Omental fat pad (tissue), 4 donors: ENCODE measurements around the gene IGFBP1. TPM values are rescaled to one million over a fixed set of nuclear protein-coding genes. Genes with fewer than 3 reads are reported as not detected.
"Not testable (repeated sequence)": the region's sequence is repeated elsewhere in the genome, so short reads cannot be mapped to it uniquely, and the experiment has no call there.

Experiments
- ATAC-seq: fragments of 150-250 bp; one replicate; pipeline ENCODE4 v1.9.1; 2016; ENCODE audit warnings: mild to moderate bottlenecking, moderate library complexity; ENCODE audit not compliant: low FRiP score
- DNase-seq: peaks from one replicate; pipeline ENCODE4 v3.0.0-alpha.2; 2019; ENCODE audit warnings: low spot score
- total RNA-seq, 4 donors: library from RNA; depleted of rRNA; stranded (reverse); fragments of >200 nt; gene quantifications; one replicate each; pipeline ENCODE4 v1.1.0, GENCODE V29; 2016
- TF ChIP-seq, protein P1 (sequence below), 3 donors: fragments of 450-650 bp; IDR thresholded peaks; one replicate each; pipeline ENCODE4 v1.5.1; 2016 to 2017; ENCODE audit warnings: antibody characterized with exemption in 3 of 3, mild to moderate bottlenecking in 3 of 3, moderate library complexity in 2 of 3

IGFBP1 gene
- total RNA-seq, 4 donors from 2014 or later = 3.0 to 15.6 (median 3.1) TPM; not detected in 1

- ATAC-seq (peak; percentile 45), DNase-seq (no peak)
- TF ChIP-seq, protein P1, sequence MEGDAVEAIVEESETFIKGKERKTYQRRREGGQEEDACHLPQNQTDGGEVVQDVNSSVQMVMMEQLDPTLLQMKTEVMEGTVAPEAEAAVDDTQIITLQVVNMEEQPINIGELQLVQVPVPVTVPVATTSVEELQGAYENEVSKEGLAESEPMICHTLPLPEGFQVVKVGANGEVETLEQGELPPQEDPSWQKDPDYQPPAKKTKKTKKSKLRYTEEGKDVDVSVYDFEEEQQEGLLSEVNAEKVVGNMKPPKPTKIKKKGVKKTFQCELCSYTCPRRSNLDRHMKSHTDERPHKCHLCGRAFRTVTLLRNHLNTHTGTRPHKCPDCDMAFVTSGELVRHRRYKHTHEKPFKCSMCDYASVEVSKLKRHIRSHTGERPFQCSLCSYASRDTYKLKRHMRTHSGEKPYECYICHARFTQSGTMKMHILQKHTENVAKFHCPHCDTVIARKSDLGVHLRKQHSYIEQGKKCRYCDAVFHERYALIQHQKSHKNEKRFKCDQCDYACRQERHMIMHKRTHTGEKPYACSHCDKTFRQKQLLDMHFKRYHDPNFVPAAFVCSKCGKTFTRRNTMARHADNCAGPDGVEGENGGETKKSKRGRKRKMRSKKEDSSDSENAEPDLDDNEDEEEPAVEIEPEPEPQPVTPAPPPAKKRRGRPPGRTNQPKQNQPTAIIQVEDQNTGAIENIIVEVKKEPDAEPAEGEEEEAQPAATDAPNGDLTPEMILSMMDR (IDR thresholded peaks at IDR 0.05) = no peak
Measured at GRCh38 chr7:45924283-45924682, 36.0 kb downstream of the IGFBP1 start.

GRCh38 chr7:45927721-45928120, 39.4 kb downstream of the IGFBP1 start:
- TF ChIP-seq, protein P1 (IDR thresholded peaks at IDR 0.05) = no peak
- ATAC-seq = no peak
- no peak for DNase-seq

GRCh38 chr7:45930967-45931366, 42.7 kb downstream of the IGFBP1 start:
- ATAC-seq = no peak
- TF ChIP-seq, protein P1 (IDR thresholded peaks at IDR 0.05) = no peak
- no peak for DNase-seq

DNA sequence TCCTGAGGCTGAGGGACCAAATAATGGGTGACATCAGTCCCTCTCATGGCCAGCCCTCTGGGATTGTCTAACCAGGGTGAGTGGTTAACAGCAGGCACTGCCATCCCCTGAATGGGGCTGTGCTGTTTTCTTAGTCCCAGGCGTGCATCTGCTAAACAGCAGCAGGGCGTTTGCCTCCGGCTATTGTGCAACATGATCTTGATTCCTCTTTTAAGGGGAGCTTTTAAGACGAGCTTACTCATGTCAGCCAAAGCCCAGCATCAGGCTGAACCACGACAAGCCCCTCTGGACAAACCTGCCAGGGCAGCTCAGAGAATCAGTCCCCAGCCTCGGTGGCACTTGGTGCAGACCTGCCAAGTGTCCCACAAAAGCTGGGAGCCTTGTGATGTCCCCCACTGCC, 49.0 kb downstream of the IGFBP1 start:
- ATAC-seq (no peak), DNase-seq (no peak)
- TF ChIP-seq, protein P1 (IDR thresholded peaks at IDR 0.05) = no peak

- no peak for ATAC-seq
- DNase-seq = no peak
- TF ChIP-seq, protein P1 (IDR thresholded peaks at IDR 0.05) = no peak
Measured at GRCh38 chr7:45937862-45938261, 49.6 kb downstream of the IGFBP1 start.

DNA sequence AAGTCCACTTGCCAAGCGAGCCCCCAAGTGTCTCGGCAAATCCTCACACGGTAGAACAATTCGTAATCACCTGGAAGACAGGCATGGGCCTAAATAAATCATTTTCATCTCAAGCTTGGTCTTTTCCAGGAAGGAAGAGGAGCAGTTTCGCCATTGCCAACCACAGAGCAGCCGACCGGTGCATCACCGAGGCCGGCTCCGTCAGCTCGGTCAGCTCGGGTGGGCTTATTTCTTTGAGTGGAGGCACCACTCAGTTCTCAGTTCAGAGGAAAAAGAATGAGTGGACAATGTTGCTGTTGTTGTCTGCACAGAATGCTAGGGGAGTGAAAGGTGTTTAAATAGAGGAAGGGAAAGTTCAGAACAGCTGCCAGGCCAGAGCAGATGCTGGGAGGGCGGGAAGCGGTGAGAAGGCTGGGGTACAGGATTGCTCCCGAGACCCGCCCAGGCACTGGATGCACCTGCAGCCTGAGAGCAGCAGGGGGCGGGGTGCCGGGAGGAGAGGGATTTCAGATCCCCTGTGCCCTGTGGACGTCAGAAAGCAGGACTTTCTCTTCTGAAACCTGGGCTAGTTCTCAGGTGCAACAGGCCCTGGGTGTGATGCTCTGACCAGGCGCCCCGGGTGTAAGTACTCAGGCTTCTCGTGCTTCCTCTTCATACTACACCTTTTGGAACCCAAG, 50.5 kb downstream of the IGFBP1 start:
- no peak for DNase-seq
- TF ChIP-seq, protein P1 (IDR thresholded peaks at IDR 0.05) = no peak
- ATAC-seq = no peak

DNA sequence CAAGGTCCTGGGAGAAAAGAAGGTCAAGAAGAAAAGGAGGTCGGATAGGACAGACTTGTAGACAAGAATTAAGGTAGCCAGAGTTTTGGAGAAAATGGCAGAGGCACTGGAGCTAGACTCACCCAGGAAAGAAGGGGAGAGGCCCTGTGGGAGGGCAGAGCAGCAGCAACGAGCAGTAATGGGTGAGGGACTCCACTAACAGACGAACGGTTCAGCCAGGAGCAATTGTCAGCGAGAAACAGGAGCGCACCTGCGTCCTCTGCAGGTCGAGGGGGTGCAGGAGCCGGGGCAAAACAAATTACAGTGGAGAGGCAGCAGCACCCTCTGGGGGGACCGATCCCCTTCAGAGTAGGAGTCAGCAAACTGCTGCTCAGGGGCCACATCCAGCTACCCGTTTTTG, 51.3 kb downstream of the IGFBP1 start:
- ATAC-seq = no peak
- no peak for DNase-seq

DNA sequence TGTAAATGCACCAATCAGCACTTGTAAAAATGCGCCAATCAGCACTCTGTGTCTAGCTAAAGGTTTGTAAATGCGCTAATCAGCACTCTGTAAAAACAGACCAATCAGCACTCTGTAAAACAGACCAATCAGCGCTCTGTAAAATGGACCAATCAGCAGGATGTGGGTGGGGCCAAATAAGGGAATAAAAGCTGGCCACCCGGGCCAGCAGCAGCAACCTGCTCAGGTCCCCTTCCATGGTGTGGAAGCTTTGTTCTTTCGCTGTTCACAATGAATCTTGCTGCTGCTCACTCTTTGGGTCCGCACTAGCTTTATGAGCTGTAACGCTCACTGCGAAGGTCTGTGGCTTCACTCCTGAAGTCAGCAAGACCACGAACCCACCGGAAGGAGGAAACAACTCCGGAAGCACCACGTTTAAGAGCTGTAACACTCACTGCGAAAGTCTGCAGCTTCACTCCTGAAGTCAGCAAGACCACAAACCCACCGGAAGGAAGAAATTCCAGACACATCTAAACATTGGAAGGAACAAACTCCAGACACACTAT, 52.0 kb downstream of the IGFBP1 start:
- not testable (repeated sequence) for ATAC-seq, DNase-seq

More for the DNA sequence above, 51.3 kb downstream of the IGFBP1 start:
- TF ChIP-seq, protein P1 (IDR thresholded peaks at IDR 0.05) = no peak
